Brain microvascular endothelial cell (primary cell): Measurements from ENCODE around the gene CEP170.
A peak's percentile ranks its signal among the peaks of the same experiment; 100 is the strongest.

ENCODE experiments used
- DNase-seq: peaks from one replicate; pipeline ENCODE4 v3.0.0-alpha.2; 2020
- H3K27ac ChIP-seq: fragments of 250-450 bp; sonication (Bioruptor Pico); 2 replicates; pipeline ENCODE4 v1.5.1; 2020; ENCODE audit warnings: mild to moderate bottlenecking, moderate library complexity
- H3K27me3 ChIP-seq: fragments of 250-450 bp; sonication (Bioruptor Pico); replicated peaks from 2 replicates; pipeline ENCODE4 v1.5.1; 2020; ENCODE audit warnings: mild to moderate bottlenecking
- H3K36me3 ChIP-seq: fragments of 250-450 bp; sonication (Bioruptor Pico); replicated peaks from 2 replicates; pipeline ENCODE4 v1.5.1; 2020; ENCODE audit warnings: mild to moderate bottlenecking
- H3K4me3 ChIP-seq: 2 replicates; pipeline ENCODE4 v1.5.1; 2011; ENCODE audit warnings: low read depth, mild to moderate bottlenecking, control low read depth, low read length, moderate library complexity
- in situ Hi-C: cut with HindIII; loops from 2 replicates; pipeline ENCODE4 v1.10.0; 2017; ENCODE audit warnings: low sequenced_read_pairs, low pct_ligation_motif_present
- TF ChIP-seq, protein P1 (sequence below): IDR thresholded peaks from 2 replicates; pipeline ENCODE4 v1.5.1; 2011; ENCODE audit warnings: low read depth, mild to moderate bottlenecking, moderate library complexity, low read length, control low read depth, inconsistent platforms; ENCODE audit errors: missing control alignments

The CEP170 gene

DNA sequence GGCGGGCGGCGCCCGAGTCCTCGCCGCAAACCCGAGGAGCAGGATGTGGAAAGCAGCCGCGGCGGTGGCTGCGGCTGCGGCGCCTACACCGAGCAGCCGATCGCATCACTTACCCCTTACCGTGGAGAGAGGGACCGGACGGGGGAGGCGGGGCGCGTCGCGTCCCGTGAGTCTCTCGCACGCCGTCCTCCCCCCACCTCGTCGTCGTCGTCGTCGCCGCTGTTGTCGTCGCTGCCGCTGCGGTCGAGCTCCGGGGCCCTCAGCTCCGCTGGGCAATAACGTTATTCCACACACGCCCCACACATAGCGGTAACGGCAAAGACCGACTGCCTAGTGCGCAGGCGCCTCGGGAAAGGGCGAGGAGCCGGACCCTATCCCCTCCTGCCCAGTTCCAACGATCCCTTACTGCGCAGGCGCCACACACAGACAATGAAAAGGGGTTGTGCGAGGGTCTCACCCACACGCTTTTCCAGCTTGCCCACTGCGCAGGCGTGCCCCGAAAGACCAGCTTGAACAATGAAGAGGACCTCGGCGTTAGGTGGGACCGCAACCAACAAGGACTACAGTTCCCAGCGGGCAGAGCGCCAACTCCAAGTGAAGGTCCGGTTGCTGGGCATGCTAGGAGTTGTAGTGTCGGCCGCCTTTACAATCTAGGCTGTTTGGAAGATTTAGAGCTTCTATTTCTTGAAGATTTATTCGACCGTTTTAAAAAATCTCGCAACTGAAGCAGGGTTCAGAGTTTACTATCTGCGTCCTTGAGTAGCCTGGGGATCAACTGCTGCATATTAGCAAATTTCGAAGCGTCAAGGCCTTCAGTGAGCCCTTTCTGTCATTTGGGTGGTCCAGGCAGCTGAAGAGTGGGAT, at the start of gene CEP170:
Gene CEP170 (minus strand): TSS at position 355 of the 864 bp plus-strand sequence. CDS start 30,001 bp downstream, outside the sequence.
- peaks cover 2% of the 10 kb centered on the region for H3K36me3 ChIP-seq
- TF ChIP-seq, protein P1, sequence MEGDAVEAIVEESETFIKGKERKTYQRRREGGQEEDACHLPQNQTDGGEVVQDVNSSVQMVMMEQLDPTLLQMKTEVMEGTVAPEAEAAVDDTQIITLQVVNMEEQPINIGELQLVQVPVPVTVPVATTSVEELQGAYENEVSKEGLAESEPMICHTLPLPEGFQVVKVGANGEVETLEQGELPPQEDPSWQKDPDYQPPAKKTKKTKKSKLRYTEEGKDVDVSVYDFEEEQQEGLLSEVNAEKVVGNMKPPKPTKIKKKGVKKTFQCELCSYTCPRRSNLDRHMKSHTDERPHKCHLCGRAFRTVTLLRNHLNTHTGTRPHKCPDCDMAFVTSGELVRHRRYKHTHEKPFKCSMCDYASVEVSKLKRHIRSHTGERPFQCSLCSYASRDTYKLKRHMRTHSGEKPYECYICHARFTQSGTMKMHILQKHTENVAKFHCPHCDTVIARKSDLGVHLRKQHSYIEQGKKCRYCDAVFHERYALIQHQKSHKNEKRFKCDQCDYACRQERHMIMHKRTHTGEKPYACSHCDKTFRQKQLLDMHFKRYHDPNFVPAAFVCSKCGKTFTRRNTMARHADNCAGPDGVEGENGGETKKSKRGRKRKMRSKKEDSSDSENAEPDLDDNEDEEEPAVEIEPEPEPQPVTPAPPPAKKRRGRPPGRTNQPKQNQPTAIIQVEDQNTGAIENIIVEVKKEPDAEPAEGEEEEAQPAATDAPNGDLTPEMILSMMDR: no peak
- peak within 1 kb of the TSS; percentile 87 for H3K27ac ChIP-seq
- peak within 1 kb of the TSS; percentile 90 for H3K4me3 ChIP-seq
- in situ Hi-C loops: no loop called here
- DNase-seq: peak; percentile 96
- H3K27me3 ChIP-seq: no peaks in the 10 kb centered on the region

DNA sequence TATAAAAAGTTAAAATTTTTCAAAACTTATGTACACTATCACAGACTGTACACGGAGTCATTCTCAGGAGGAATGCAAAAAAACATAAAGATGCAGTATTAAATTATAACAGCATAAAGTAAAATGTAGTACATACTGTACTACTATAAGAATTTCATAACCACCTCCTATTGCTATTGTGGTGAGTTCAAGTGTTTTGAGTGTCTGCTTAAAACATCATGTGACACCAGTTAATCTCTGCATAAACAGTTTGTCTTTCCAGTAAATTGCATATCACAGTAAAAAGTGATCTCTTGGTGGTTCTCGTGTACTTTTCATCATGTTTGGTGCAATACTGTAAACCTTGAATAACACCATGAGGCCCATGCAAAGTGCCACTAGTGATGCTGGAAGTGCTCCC, 46.0 kb upstream of the CEP170 start:
- H3K27me3 ChIP-seq: no peaks in the 10 kb centered on the region
- H3K4me3 ChIP-seq: no peak overlapping the region
- TF ChIP-seq, protein P1: no peak
- peaks cover 12% of the 10 kb centered on the region for H3K36me3 ChIP-seq
- H3K27ac ChIP-seq: no peak overlapping the region
- DNase-seq: no peak
- in situ Hi-C loops: no loop called here

DNA sequence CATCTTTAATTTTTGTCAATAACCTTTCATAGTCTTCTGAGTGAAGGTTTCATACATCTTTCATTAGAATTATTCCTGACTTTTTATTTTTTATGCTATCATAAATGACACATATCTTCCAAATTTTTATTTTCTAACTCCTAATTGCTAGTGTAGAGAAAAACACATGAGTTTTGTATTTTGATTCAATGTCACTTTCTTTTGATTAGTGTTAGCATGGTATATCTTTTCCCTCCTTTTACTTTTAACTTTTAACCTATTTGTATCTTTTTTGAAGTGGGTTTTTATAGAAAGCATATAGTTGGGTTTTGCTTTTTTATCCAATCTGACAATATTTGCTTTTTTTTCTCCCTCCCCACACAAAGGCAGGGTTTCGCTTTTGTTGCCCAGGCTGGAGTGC, 44.0 kb upstream of the CEP170 start:
- Histone ChIP-seq H3K4me3 (no peak overlapping the region), H3K27me3 (no peaks in the 10 kb centered on the region), H3K27ac (no peak overlapping the region), H3K36me3 (peaks cover 11% of the 10 kb centered on the region)
- in situ Hi-C loops: no loop called here
- DNase-seq: no peak
- TF ChIP-seq, protein P1: no peak

GRCh38 chr1:243294723-243295121, 39.6 kb upstream of the CEP170 start:
- H3K36me3 ChIP-seq: peaks cover 17% of the 10 kb centered on the region
- no peaks in the 10 kb centered on the region for H3K27me3 ChIP-seq
- H3K4me3 ChIP-seq: no peak overlapping the region
- in situ Hi-C loops: no loop called here
- no peak for DNase-seq
- TF ChIP-seq, protein P1: no peak
- peak overlapping the region; percentile 89 for H3K27ac ChIP-seq

- no peak overlapping the region for H3K4me3 ChIP-seq
- no peak for DNase-seq
- peaks cover 20% of the 10 kb centered on the region for H3K36me3 ChIP-seq
- H3K27ac ChIP-seq: peak overlapping the region; percentile 89
- in situ Hi-C loops: no loop called here
- TF ChIP-seq, protein P1: no peak
- no peaks in the 10 kb centered on the region for H3K27me3 ChIP-seq
These were observed 39.1 kb upstream of the CEP170 start for GRCh38 chr1:243293941-243294722.
